PC-3 (cell line): ENCODE data around the gene TMEM256. TPM values are rescaled to one million over a fixed set of nuclear protein-coding genes. Genes with fewer than 3 reads are reported as not detected.

Experiments
- ATAC-seq: fragments of 200-7000 bp; cut with Tn5 transposase; 2 replicates; pipeline ENCODE4 v1.9.1; 2020; ENCODE audit warnings: mild to moderate bottlenecking, moderate library complexity
- BruUV-seq: library from RNA; stranded (reverse); fragments of 400-500 nt; replicated peaks from 2 replicates; lab custom pipeline; 2021; lab: Mats Ljungman, UMichigan
- CTCF ChIA-PET: fragments of 300-600 bp; sonication (Branson Sonifier 250); formaldehyde crosslinking; loops from one replicate; lab custom pipeline; 2022; ENCODE audit warnings: antibody characterized with exemption; lab: Charles Lee
- POLR2A ChIA-PET: fragments of 300-600 bp; sonication (Branson Sonifier 250); formaldehyde crosslinking; loops from one replicate; lab custom pipeline; 2022; ENCODE audit warnings: antibody characterized with exemption; ENCODE audit not compliant: unreplicated experiment; lab: Charles Lee
- DNase-seq: peaks from one replicate; pipeline ENCODE4 v3.0.0-alpha.2; 2015
- H2AFZ ChIP-seq: fragments of 300-600 bp; sonication (generic); 2 replicates; pipeline ENCODE4 v1.6.0; 2016; ENCODE audit warnings: antibody characterized with exemption, low read length
- H3F3A ChIP-seq: fragments of 300-600 bp; sonication (generic); one replicate; pipeline ENCODE4 v1.6.0; 2017; ENCODE audit warnings: antibody characterized with exemption, low read length, control low read depth, mild to moderate bottlenecking; ENCODE audit not compliant: unreplicated experiment
- H3K27ac ChIP-seq: fragments of 300-600 bp; sonication (generic); 2 replicates; pipeline ENCODE4 v1.5.1; 2016; ENCODE audit warnings: mild to moderate bottlenecking, low read length
- H3K27me3 ChIP-seq: fragments of 300-600 bp; sonication (generic); 2 replicates; pipeline ENCODE4 v1.6.1; 2016; ENCODE audit warnings: low read length, mixed read lengths
- H3K36me3 ChIP-seq: fragments of 300-600 bp; sonication (generic); 2 replicates; pipeline ENCODE4 v1.6.1; 2016; ENCODE audit warnings: low read depth, mixed run types, low read length, mixed read lengths
- H3K4me1 ChIP-seq: fragments of 300-600 bp; sonication (generic); 2 replicates; pipeline ENCODE4 v1.5.1; 2016; ENCODE audit warnings: low read length; ENCODE audit not compliant: insufficient read depth
- H3K4me2 ChIP-seq: fragments of 300-600 bp; sonication (generic); 2 replicates; pipeline ENCODE4 v1.6.0; 2016; ENCODE audit warnings: low read length
- H3K4me3 ChIP-seq: fragments of 300-600 bp; sonication (generic); 2 replicates; pipeline ENCODE4 v1.5.1; 2016; ENCODE audit warnings: mild to moderate bottlenecking, low read length, mixed read lengths
- H3K79me2 ChIP-seq: fragments of 300-600 bp; sonication (generic); 2 replicates; pipeline ENCODE4 v1.6.1; 2017; ENCODE audit warnings: low read length, mixed read lengths
- H3K9ac ChIP-seq: fragments of 300-600 bp; sonication (generic); 2 replicates; pipeline ENCODE4 v1.6.0; 2016; ENCODE audit warnings: mild to moderate bottlenecking, low read length
- H3K9me2 ChIP-seq: fragments of 300-600 bp; sonication (generic); replicated peaks from 2 replicates; pipeline ENCODE4 v1.6.1; 2016; ENCODE audit warnings: mixed run types, low read length, mixed read lengths
- H3K9me3 ChIP-seq: fragments of 300-600 bp; sonication (generic); 2 replicates; pipeline ENCODE4 v1.6.1; 2016; ENCODE audit warnings: low read length, mixed read lengths
- H4K20me1 ChIP-seq: fragments of 300-600 bp; sonication (generic); 2 replicates; pipeline ENCODE4 v1.6.1; 2016; ENCODE audit warnings: low read length, mixed read lengths
- EZH2 ChIP-seq: fragments of 300-600 bp; sonication (generic); IDR thresholded peaks from one replicate; pipeline ENCODE4 v1.6.1; 2017; ENCODE audit warnings: antibody characterized with exemption, mild to moderate bottlenecking, low read length; ENCODE audit not compliant: unreplicated experiment
- EZH2phosphoT487 ChIP-seq: fragments of 300-600 bp; sonication (generic); IDR thresholded peaks from 2 replicates; pipeline ENCODE4 v1.6.1; 2018; ENCODE audit warnings: mild to moderate bottlenecking, antibody characterized with exemption, low read length, borderline replicate concordance
- intact Hi-C: fragments of 100-400 bp; cut with micrococcal nuclease; formaldehyde crosslinking; loops from 2 replicates; pipeline ENCODE4 v1.9.0; 2023
- total RNA-seq: library from RNA; depleted of rRNA; stranded (reverse); fragments of >200 nt; gene quantifications from 2 replicates; pipeline ENCODE4 v1.2.3, GENCODE V29; 2014
- TF ChIP-seq, protein P1 (sequence below): fragments of 300-600 bp; sonication (generic); conservative IDR thresholded peaks from 2 replicates; pipeline ENCODE4 v1.5.1; 2017; ENCODE audit warnings: antibody characterized with exemption, low read depth, mild to moderate bottlenecking, low read length

Gene TMEM256
- total RNA-seq, 1 experiment from 2014 or later, result 82.4 TPM

DNA sequence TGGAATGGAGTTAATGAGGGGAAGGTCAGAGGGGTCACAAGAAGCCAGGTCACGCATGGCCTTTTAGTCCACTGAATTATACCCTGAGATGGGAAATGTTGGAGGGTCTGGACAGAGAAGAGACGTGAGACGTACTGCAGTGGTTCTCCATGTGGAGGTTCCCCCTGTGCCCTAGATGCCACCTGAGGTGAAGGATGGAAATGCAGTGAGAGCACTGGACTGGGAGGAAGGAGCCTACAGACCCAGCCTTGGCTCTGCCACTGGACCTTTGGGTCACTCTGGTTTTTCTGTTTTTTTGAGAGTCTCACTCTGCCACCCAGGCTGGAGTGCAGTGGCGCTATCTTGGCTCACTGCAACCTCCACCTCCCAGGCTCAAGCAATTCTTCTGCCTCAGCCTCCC lies 7.8 kb downstream of the TMEM256 start:
- BruUV-seq, result no TSS peak
- Histone ChIP-seq H3K27ac (no peak overlapping the region), H3K9me3 (no peaks in the 10 kb centered on the region), H3K4me1 (peaks cover 4% of the 10 kb centered on the region; the same call in 1 of the 2 replicates), H2AFZ (no peak overlapping the region), H3K9me2 (no peaks in the 10 kb centered on the region), H3K36me3 (no peaks in the 10 kb centered on the region; the same call in 1 of the 2 replicates), H4K20me1 (no peaks in the 10 kb centered on the region), H3K4me3 (no peak overlapping the region), H3K79me2 (peaks cover 16% of the 10 kb centered on the region), H3K4me2 (no peak overlapping the region), H3K27me3 (no peaks in the 10 kb centered on the region), H3K9ac (no peak overlapping the region), H3F3A (no peaks in the 10 kb centered on the region)
- CTCF ChIA-PET, result no interaction called here
- intact Hi-C loops, result no loop called here
- ATAC-seq (no peak), DNase-seq (no peak)
- POLR2A ChIA-PET, result no interaction called here
- TF ChIP-seq EZH2 (no peak), EZH2phosphoT487 (no peak)
- TF ChIP-seq, protein P1, sequence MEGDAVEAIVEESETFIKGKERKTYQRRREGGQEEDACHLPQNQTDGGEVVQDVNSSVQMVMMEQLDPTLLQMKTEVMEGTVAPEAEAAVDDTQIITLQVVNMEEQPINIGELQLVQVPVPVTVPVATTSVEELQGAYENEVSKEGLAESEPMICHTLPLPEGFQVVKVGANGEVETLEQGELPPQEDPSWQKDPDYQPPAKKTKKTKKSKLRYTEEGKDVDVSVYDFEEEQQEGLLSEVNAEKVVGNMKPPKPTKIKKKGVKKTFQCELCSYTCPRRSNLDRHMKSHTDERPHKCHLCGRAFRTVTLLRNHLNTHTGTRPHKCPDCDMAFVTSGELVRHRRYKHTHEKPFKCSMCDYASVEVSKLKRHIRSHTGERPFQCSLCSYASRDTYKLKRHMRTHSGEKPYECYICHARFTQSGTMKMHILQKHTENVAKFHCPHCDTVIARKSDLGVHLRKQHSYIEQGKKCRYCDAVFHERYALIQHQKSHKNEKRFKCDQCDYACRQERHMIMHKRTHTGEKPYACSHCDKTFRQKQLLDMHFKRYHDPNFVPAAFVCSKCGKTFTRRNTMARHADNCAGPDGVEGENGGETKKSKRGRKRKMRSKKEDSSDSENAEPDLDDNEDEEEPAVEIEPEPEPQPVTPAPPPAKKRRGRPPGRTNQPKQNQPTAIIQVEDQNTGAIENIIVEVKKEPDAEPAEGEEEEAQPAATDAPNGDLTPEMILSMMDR, result no peak

DNA sequence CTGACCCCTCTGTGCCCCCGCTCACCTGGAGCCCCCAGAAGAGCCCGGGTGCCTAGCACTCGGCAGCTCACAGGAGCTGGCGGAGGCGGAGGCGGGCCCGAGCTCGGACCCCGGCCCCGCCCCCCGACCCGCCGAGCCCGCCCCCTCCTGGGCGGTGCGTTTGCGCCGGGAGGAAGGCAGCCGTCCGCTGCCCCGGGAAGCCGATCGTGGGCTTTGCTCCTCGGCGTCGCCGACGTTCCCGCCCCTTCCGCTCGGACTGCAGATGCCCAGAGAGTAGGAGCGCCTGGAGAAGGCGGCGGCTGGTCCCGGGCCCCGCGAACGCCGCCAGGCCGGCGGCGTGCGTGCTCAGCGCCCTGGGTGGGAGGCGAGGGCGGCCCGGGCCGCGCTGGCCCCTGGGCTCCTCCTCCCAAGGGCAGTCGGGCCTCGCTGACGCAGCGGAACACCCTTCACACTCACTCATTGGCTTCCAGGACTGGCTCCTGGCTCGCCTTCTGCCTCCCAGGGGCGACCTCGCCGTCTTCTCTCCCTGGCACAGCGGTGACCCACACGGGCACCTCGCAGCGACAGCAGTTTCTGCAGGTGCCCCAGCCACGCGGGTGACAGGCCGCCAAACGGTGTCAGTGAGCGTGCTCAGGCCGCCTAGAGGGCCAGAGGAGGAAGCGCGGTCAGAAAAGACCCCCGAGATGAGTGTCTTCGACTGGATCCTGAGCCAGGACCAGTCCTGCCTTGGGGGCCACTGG lies 9.3 kb downstream of the TMEM256 start, which contains the start of gene PLSCR3:
Gene PLSCR3, minus strand, starts transcription at position 74 of the 740 bp plus-strand sequence. CDS start 415 bp downstream, outside the sequence.
- TF ChIP-seq EZH2phosphoT487 (no peak), EZH2 (no peak)
- TF ChIP-seq, protein P1, result no peak; the same call in 1 of the 2 replicates
- Histone ChIP-seq H2AFZ (peak within 1 kb of the TSS; percentile 88), H3K27me3 (no peaks in the 10 kb centered on the region), H3K79me2 (peaks cover 16% of the 10 kb centered on the region), H3K9me3 (no peaks in the 10 kb centered on the region), H3K4me2 (peak within 1 kb of the TSS; percentile 93), H3K9me2 (no peaks in the 10 kb centered on the region), H3F3A (no peaks in the 10 kb centered on the region), H3K27ac (peak within 1 kb of the TSS; percentile 71), H3K4me3 (peak within 1 kb of the TSS; percentile 91), H3K36me3 (no peaks in the 10 kb centered on the region; the same call in 1 of the 2 replicates), H3K4me1 (peaks cover 4% of the 10 kb centered on the region; the same call in 1 of the 2 replicates), H3K9ac (peak within 1 kb of the TSS; percentile 76), H4K20me1 (no peaks in the 10 kb centered on the region)
- ChIA-PET POLR2A (interaction anchor here (1.0 kb wide), 1 partner anchor 9 kb away, joined by 3 read pairs; the partner anchor contains the start of gene TMEM256), CTCF (interaction anchor here (1.4 kb wide), 1 partner anchor 9 kb away, joined by 3 read pairs; the partner anchor contains the start of gene TMEM256)
- BruUV-seq, result TSS peak; percentile 74
- peak; percentile 76 for DNase-seq
- intact Hi-C loops, result loop anchor here (1.0 kb wide), 1 partner anchor 10 kb away; the partner anchor contains the start of gene TMEM256
- peak; percentile 86 for ATAC-seq
